RWPE2 (cell line): Measurements from ENCODE around the gene NEB.

ENCODE experiments used
- ATAC-seq: fragments of 200-7000 bp; cut with Tn5 transposase; 3 replicates; pipeline ENCODE4 v1.9.1; 2021; ENCODE audit warnings: low read depth
- DNase-seq: peaks from one replicate; pipeline ENCODE4 v3.0.0-alpha.2; 2020; ENCODE audit warnings: low spot score
- H3K27ac ChIP-seq: fragments of 450-650 bp; 2 replicates; pipeline ENCODE4 v1.5.1; 2017; ENCODE audit warnings: mild to moderate bottlenecking; ENCODE audit not compliant: poor library complexity, severe bottlenecking
- H3K27me3 ChIP-seq: fragments of 250-450 bp; sonication (Bioruptor Pico); 2 replicates; pipeline ENCODE4 v1.5.1; 2021; ENCODE audit warnings: mild to moderate bottlenecking, moderate library complexity; ENCODE audit not compliant: insufficient read depth, poor library complexity, severe bottlenecking
- H3K36me3 ChIP-seq: fragments of 250-450 bp; sonication (Bioruptor Pico); 2 replicates; pipeline ENCODE4 v1.5.1; 2020; ENCODE audit warnings: low read depth, mild to moderate bottlenecking, moderate library complexity
- H3K4me1 ChIP-seq: fragments of 250-450 bp; sonication (Bioruptor Pico); 2 replicates; pipeline ENCODE4 v1.5.1; 2021; ENCODE audit warnings: mild to moderate bottlenecking, moderate library complexity; ENCODE audit not compliant: insufficient read depth, poor library complexity, severe bottlenecking
- H3K4me3 ChIP-seq: fragments of 250-450 bp; sonication (Bioruptor Pico); 2 replicates; pipeline ENCODE4 v1.5.1; 2021; ENCODE audit warnings: mild to moderate bottlenecking, moderate library complexity; ENCODE audit not compliant: severe bottlenecking
- H3K9me3 ChIP-seq: fragments of 250-450 bp; sonication (Bioruptor Pico); 2 replicates; pipeline ENCODE4 v1.5.1; 2021; ENCODE audit warnings: mild to moderate bottlenecking, moderate library complexity; ENCODE audit not compliant: severe bottlenecking
- CTCF ChIP-seq: fragments of 450-650 bp; IDR thresholded peaks from one replicate; pipeline ENCODE4 v1.5.1; 2017; ENCODE audit warnings: mild to moderate bottlenecking, moderate library complexity; ENCODE audit not compliant: poor library complexity, severe bottlenecking

Gene NEB

GRCh38 chr2:151623631-151624030 lies 110.6 kb downstream of the NEB start:
- no peak overlapping the region for H3K4me3 ChIP-seq
- no peak for DNase-seq
- TF ChIP-seq CTCF: no peak
- H3K4me1 ChIP-seq: no peaks in the 10 kb centered on the region
- no peaks in the 10 kb centered on the region for H3K36me3 ChIP-seq
- no peaks in the 10 kb centered on the region for H3K9me3 ChIP-seq
- no peak overlapping the region for H3K27ac ChIP-seq
- no peaks in the 10 kb centered on the region for H3K27me3 ChIP-seq
- ATAC-seq: no peak

GRCh38 chr2:151620761-151621160 lies 113.5 kb downstream of the NEB start:
- H3K27ac ChIP-seq: no peak overlapping the region
- DNase-seq (no peak), ATAC-seq (no peak)
- no peak overlapping the region for H3K4me3 ChIP-seq
- no peak for TF ChIP-seq CTCF
- no peaks in the 10 kb centered on the region for H3K36me3 ChIP-seq
- no peaks in the 10 kb centered on the region for H3K4me1 ChIP-seq
- H3K9me3 ChIP-seq: no peaks in the 10 kb centered on the region
- H3K27me3 ChIP-seq: no peaks in the 10 kb centered on the region

GRCh38 chr2:151619337-151619989 lies 114.8 kb downstream of the NEB start:
- Histone ChIP-seq H3K36me3 (no peaks in the 10 kb centered on the region), H3K9me3 (no peaks in the 10 kb centered on the region), H3K4me3 (no peak overlapping the region), H3K27me3 (no peaks in the 10 kb centered on the region), H3K27ac (no peak overlapping the region), H3K4me1 (no peaks in the 10 kb centered on the region)
- no peak for ATAC-seq
- DNase-seq: no peak
- TF ChIP-seq CTCF: no peak

- no peak for ATAC-seq
Measured at GRCh38 chr2:151616760-151617339, 117.4 kb downstream of the NEB start.

More at GRCh38 chr2:151616760-151617339, 117.4 kb downstream of the NEB start:
- no peak for TF ChIP-seq CTCF
- Histone ChIP-seq H3K9me3 (no peaks in the 10 kb centered on the region), H3K4me3 (no peak overlapping the region), H3K4me1 (no peaks in the 10 kb centered on the region), H3K27ac (no peak overlapping the region), H3K36me3 (no peaks in the 10 kb centered on the region), H3K27me3 (no peaks in the 10 kb centered on the region)
- DNase-seq: no peak
